Left hindlimb (tissue), 1 donor: ENCODE measurements around the gene CHGA.

Source experiments
- DNase-seq: peaks from one replicate; pipeline ENCODE4 v3.0.0-alpha.2; 2018

The CHGA gene

DNA sequence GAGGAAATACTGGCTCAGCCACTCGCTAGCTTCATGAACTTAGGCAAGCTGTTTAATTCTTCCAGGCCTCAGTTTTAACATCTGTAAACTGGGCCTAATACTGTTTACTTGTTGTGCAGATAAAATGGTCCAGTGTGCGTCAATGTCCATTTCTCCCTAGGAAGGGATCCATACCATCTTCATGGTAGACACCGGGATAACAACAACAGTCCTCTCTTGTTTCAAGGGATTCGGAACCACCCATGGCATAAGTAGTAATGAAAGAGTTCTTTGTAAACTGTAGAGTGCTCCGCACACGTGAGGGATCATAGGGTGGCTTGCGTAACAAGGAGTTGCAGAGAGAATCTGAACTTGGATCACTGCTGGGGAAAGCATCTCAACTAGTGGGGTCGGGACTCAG is 17.3 kb upstream of the CHGA start:
- DNase-seq = no peak

DNA sequence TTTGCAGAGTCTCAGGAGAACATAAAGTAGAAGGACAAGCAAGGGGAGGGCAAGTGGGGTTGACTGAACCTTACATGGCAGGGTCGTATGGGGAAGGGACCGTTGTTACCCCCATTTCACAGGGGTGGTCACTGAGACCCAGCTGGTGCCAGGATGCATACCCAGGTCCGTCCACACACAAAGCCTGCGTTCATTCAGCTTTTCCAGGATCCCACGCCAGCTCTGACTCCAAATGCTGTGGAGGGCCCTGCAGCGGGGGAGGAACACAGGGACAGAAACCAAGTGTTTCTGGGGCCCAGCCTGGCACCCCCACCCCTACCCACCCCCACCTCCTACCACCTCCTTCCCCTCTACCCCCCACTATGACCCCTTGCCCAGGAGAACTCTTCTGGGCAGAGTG is 16.5 kb upstream of the CHGA start:
- DNase-seq = no peak

DNA sequence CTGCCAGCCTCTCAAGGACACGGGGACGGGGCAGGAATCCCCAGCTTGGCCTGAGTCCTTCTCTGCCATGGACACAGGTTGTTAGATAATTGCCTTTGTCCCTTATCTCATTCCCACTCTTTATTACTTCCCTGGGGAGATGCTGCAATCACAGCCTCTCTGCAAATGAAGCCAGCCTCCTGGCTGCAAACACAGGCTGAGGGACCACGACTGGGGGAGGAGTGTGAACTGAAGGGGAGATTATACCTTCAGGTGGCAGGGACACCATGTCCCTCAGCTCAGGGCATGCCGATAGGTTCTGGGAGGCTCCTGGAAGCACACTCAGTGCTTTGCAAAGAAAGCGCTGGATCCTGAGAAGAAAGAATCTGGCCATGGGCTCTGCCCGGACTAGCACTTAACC is 16.1 kb upstream of the CHGA start:
- DNase-seq = no peak

DNA sequence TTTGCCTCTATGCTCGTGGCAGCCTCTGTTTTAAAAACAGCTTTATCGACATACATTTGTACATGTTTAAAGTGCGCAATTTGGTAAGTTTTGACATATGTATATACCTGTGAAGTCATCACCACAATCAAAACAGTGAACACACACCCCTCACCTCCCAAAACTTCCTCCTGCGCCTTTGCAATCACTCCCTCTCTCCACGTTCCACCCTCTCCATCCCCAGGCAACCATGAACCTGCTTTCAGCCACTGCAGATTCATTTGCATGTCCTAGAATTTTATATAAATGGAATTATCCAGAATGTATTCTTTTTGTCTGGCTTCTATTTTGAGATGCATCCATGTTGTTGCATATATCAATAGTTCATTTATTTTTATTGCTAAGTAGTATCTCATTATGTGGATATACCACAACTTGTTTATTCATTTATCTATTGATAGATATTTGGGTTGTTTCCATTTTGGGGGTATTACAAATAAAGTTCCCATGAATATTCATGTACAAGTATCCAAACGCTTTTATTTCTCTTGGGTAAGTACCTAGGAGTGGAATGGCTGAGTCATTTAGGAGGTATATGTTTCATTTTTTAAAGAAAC is 15.5 kb upstream of the CHGA start:
- no peak for DNase-seq

DNA sequence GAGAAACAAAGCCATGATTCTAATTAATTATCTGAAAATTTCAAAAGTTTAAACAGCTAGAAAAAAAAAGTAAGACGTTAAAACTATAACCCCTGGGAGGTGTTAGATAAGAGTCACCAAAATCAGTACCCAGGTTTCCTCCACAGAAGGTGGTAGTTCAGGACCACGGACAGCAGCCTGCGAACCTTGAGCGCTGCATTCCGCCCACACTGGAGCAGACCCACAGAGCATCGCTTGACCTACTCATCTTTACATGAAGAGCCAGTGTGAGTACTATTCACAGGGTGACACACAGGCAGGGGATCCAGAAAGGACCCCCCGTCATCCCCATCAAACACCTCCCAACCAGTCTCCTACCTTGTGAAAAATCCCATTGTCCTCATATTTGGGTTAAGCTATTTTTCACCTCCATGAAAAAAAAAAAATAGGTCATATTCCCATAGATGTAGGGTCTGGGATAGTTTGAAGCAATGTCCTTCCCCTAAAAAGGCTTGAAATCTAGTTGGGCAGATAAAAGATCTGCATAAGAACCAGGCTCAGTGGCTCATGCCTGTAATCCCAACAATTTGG is 8.8 kb upstream of the CHGA start:
- no peak for DNase-seq

DNA sequence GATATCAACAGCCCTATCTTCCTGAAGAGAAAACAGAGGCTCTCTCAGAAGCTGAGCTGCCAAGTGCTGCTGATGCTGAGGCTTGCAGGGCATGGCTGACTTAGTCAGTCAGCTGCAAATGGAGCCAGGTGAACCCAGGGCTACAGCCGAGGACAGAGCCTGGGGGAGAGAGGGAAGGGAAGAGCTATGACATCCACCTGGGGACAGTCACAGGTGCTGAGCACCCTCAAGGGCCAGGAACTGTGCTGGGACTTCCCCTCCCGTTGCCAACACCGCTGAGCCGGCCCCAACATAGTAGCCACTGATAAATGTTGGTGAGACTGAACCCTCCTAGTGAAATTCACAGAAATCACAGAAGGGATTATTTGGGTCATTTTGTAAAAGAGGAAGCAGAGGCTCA is 6.7 kb upstream of the CHGA start:
- DNase-seq = no peak

DNA sequence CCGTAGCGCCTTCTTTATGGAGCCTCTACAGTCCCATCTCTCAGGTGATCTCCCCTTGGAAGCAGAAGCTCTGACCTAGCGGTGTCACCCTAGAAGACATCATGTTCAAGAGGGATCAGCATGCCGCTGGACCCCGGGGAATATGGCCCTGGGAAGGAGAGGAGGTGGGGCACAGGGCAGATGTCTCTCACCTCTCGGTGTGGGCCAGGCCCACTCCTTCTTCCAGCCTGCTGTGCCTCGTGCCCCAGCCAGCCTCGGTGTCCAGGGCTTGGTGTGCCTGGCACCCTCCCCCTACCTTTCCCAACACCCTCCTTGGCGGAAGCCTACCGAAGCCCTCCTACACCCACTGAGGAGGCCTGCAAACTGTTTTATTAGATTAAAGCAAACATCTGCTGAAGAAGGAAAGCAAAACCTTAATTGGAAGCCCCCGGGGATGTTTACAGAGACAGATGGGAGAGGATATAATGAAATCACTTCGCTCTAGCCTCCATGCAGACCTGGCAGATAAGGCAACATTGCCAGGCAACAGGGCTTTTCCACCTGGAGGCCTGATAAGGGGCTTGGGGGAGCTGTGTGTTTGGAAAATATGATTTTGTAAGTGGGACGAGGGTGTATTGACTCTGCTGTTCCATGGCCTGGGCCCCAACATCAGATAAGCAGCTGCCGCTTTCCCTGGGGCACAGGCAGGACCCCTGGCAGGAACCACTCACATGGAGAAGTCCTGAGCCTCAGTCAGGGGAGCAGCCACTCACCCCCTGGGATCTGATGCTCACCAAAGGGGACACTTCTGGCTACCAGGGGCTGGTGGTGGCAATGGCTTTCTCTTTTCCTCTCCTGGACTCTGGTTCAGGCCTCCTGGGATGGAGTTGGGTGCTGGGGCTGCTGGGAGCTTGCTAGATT is 5.7 kb upstream of the CHGA start:
- DNase-seq = no peak

DNA sequence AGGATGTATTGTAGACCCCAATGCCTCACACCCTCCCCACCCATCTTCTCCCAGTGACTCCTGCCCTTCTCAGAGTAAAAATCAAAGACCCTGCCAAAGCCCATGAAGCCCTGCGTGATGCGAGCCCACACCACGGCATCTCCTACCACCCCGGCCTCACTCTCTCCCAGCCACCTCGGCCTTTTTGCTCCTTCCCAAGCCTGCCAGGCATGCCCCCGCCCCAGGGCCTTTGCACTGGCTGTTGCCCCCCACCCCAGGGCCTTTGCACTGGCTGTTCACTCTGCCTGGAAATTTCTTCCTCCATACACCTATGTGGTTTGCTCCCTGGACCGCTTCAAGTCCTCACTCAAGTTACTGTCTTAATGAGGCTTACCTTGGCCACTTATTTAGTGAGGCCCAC is 5.0 kb upstream of the CHGA start:
- DNase-seq = no peak

DNA sequence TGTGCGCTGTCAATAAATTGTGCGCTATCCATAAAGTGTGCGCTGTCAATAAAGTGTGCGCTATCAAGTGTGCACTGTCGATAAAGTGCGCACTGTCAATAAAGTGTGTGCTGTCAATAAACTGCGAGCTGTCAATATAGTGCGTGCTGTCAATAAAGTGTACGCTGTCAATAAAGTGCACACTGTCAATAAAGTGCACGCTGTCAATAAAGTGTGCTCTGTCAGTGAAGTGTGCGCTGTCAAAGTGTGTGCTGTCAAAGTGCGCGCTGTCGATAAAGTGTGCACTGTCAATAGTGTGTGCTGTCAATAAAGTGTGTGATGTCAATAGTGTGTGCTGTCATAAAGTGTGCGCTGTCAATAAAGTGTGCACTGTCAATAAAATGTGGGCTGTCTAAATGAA is 2.9 kb upstream of the CHGA start:
- DNase-seq = no peak

DNA sequence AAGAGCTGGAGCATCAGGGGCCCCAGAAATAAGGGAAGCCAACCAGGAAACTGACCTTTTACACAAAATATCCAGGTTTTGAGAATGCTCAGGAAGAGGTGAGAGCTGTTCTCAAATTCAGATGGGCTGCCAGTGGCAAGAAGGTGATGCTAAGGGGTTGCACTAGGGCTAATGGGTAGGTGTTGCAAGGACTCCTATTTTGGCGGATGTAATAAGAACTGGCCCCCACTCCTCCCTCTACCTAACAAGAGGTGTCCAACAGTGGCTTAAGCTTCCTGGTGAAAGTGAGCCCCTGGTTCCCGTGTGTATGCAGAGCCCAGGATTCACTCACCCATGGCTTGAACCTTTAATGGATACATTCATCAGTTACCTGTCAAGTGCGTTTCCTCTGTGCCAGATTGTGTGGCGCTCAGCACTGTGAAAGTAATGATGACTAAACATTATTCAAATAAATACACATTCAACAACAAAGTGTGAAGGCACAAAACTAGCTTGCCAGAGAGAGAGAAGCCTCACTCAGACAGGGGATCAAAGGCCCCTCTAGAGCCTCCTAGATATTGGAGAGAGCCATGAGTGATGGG is 705 bp upstream of the CHGA start:
- DNase-seq = no peak

DNA sequence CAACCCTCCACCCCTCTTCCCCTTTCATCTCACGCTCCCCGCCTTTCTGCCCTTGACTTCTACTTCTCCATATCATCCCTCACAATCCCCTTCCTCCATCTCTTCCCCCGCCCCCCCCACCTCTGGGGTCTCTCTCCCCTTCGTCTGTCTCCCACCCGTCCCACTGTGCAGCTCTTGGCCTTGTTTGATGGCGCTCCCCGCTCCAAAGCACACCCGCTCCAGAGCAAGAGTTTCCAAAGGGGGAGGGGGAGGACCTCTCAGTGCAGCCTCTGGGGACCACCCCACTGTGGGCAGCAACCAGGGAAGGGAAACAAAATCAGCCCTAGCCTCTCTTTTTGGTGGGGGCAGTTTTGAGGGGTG is 774 bp downstream of the CHGA start:
- DNase-seq = no peak

DNA sequence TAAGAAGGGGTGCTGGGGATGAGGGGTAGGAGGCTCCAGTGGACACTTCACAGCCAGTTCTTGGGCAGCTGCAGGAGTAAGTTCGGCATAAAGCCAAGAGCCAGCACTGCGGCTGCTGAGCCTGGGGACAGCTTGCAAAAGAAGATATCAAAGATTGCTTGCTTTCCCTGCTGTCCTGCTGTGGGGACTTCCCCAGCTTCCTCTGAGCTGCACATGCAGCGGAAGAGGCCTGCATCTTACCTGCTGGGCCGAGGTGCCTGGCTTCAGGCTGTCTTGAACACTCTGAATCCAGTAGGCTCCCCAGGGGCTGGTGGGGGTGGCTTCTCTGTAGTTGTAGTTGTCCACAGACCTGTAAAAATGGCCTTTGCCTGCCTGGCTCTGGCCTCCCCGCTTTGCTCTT is 1.3 kb downstream of the CHGA start:
- DNase-seq = no peak

DNA sequence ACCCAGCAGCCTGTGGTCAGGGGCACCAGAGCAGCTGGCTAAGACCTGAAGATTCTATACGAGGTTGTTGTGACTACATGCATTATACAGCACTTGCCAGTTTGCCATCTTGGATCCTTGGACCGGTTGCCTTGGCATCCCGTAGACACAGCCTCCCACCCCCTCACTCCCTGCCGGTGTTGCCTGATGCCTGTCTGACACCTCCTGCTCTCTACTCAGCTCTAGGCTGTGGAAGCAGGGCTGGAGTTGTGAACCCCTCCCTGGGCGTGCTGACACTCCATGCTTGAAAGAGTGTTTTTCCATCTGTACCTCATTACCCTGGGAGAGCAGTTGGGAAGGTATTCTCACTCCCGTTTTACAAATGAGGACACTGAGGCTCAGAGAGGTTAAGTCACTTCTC is 2.5 kb downstream of the CHGA start:
- DNase-seq = no peak

DNA sequence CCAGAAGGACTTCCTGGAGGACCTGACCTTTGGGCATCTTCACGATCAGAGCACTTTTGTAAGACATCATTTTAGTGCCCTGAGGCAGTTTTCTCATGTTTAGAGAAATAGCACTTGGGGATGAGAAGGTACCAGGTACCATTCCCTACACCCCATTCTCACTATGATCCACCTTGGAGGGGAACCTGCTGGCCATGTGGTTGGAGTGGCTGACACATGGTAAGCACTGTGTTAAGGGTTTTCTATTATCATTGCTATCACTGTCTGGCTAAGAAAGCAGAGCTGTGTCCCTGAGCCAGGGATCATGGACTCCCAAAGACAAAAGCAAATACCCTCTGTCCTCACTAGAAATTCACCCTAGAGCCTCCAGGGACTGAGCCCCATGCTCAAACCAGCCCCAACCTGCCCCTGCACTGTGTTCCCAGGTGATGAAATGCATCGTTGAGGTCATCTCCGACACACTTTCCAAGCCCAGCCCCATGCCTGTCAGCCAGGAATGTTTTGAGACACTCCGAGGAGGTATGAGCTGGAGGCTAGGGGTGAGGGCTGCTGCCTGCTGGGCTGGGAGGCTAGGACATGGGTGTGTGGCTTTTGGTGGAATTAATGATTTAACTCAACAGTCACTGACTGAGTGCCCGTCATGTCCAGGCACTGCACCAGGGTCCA is 3.4 kb downstream of the CHGA start:
- no peak for DNase-seq

DNA sequence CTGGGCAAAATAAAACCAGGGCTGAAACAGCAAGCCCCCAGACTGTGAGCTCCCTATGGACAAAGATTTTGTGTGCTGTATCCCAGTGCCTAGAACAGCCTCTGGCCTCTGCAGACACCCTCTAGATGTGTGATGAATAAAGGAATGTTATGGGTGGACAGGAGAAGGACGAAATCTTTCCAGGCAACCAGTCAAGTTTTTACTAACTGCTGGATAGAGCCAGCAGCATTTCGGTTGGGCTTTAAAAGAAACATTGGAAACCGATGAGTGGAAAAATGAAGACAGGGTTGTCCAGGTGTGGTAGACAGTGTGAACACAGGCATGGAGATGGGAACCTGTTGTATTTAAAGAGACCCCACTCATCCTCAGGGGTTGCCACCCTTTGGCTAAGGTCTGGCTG is 4.0 kb downstream of the CHGA start:
- no peak for DNase-seq

DNA sequence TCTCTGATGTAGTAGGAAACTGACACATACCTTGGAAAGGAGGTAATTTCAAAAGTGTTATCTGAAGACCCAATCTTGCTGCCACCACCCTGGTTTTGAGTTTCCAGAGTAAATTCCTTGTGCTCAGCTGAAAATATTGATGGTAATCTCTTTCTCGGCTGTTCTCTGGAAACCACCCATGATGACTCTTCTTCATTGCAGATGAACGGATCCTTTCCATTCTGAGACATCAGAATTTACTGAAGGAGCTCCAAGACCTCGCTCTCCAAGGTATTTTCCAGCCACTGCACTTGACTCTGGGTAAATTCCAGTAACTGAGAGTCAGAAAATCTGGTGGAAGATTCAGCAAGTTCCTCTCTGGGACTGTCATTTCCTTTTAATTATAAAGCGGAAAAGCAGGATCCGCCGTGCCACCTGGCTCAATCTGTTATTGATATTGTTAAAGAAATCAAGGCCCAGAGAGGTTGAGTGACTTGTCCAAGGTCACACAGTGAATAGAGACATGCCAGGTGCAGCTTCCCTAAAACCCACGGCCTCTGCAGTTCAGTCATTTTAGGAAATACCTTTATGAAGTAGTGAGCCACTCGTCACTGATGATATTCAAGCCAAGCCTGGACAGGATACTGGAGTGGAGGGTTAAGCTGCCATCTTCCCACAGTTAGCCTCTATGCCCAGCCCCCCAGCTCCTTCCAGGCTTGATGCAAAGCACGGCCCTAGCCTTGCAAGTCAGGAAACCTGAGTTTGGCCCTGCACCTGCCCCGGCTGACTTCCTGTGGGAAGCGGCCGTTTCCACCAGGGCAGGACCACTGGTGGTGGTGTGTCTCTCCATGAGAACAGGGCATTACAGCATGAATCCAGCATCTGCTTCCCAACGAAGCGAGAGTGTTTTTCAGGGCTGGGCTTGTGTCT is 4.7 kb downstream of the CHGA start:
- DNase-seq = no peak

DNA sequence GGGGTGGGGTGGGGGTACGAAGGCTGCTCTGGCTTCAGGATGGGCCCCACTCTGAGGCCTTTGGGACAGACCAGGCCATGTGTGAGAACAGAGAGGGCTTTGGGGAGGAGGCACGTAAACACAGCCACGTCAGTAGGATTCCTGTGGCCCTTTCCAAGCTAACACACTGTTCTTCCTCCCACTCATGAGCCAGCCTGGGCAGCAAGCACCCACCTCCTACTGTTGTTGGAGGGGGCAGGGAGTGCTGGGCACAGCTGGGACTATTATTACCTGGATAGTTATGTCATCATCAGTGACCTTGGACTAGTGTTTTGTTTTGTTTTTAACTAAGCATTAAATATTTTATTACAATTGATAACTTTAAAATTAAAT is 5.3 kb downstream of the CHGA start:
- DNase-seq = no peak

DNA sequence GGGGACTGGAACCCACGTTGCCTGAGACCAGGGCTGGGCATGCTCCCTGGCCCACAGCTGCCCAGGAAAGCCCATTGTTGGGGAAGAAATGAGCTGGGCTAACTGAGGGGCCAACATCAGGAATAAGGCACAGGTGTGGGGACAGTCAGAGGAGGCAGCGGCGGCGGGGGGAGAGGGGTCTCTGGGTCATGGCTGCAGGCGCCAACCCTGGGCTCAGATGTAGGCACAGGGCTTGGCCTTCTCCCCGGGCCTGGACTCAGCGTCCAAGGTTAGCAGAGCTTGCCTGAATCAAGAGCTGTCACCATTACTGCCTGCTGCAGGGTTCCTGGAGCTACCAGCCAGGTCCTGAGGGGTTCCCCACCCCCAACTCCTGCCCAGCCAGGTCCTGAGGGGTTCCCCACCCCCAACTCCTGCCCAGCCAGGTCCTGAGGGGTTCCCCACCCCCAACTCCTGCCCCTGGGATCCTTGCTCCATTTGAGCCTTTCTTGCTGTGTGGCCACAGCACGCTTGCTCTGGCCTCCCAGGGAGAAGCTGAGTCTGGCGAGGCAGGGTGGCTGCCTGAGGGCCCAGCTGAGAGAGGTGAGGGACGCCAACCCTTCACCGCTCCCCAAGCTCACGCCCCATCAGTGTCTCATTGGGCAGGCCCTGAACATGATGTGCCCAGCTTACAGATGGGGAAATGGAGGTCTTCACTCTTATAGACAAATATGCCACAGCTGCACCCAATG is 6.2 kb downstream of the CHGA start:
- DNase-seq = no peak

DNA sequence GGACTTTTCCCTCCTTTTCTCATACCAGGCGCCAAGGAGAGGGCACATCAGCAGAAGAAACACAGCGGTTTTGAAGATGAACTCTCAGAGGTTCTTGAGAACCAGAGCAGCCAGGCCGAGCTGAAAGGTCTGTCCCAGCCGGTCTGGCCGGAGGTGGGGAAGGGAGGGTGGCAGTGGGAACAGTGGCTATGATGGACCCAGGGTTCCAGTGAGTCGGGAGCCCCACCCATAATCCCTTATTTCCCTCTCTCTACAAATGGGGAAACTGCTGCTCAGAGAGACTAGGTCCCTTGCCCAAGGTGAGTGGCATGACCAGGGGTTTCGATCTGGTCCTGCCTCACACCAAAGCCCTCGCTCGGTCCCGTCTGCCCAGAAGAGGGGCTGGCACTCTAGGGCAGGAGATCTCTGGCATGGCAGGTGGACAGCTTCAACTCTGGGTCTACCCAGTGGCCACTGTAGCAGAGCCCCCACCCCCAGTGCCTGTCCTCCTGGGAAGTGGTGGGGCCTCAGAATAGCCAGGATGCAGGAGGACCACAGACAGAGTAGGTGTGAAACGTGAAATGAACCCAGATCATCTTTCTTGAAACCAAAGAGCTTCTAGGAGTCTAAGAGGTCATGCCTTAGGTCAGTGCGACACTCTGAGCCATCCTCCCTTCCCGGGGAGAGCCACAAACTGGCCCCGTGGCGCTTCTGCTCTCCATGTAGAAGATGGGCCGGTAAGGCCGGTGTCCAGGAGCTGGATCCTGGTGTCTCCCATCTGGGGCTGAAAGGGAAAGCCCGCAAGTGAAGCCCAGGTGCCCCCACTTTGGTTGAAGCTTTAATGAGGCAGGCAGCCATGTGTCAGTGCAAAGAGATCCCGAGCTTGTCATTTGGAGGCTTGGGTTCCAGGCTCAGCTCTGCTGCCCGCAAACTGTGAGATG is 7.0 kb downstream of the CHGA start:
- DNase-seq = no peak

DNA sequence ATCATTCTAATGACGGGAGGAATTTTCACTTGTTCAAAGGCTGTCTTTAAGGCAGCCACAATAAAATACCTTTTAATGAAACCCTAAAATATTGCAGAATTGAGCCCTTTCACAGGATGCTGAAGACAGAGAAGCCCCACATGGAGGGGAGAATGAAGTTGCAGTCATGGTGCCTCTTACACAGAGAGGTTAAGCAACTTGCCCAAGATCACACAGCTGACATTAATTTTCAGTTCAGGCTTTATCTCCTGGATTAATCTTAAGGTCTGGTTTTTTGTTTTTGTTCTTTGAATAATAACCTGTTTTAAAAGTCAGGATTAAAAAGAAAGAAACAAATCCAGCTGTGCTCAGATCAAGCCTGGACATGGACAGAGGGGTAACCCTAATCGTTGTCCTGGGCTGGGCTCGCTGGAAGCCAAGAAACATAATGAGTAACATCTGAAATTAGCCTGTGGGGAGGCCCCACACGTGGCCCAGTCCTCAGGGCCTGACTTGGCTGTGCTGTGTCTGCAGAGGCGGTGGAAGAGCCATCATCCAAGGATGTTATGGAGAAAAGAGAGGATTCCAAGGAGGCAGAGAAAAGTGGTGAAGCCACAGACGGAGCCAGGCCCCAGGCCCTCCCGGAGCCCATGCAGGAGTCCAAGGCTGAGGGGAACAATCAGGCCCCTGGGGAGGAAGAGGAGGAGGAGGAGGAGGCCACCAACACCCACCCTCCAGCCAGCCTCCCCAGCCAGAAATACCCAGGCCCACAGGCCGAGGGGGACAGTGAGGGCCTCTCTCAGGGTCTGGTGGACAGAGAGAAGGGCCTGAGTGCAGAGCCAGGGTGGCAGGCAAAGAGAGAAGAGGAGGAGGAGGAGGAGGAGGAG is 8.0 kb downstream of the CHGA start:
- DNase-seq = no peak
